ENCODE measurements around the gene PNMT.

PNMT gene

DNA sequence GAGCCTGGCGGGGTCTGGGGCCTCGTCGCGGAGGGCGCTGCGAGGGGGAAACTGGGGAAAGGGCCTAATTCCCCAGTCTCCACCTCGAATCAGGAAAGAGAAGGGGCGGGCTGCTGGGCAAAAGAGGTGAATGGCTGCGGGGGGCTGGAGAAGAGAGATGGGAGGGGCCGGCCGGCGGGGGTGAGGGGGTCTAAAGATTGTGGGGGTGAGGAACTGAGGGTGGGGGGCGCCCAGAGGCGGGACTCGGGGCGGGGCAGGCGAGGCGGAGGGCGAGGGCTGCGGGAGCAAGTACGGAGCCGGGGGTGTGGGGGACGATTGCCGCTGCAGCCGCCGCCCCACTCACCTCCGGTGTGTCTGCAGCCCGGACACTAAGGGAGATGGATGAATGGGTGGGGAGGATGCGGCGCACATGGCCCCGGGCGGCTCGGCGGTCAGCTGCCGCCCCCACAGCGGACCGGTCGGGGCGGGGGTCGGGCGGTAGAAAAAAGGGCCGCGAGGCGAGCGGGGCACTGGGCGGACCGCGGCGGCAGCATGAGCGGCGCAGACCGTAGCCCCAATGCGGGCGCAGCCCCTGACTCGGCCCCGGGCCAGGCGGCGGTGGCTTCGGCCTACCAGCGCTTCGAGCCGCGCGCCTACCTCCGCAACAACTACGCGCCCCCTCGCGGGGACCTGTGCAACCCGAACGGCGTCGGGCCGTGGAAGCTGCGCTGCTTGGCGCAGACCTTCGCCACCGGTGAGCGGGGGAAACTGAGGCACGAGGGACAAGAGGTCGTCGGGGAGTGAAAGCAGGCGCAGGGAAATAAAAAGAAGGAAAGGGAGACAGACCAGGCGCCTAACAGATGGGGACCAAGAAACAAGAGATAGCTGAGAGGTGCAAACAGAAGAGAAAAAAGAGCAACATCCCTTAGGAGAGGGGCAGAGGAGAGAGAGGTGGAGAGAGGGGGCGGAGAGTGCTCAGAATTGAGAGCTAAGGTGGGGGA lies at the start of gene PNMT:
Gene PNMT (plus strand): TSS at position 509 of the 980 bp plus-strand sequence. CDS start 23 bp downstream, at position 532.
- DNase-seq: peak; percentile 87

DNA sequence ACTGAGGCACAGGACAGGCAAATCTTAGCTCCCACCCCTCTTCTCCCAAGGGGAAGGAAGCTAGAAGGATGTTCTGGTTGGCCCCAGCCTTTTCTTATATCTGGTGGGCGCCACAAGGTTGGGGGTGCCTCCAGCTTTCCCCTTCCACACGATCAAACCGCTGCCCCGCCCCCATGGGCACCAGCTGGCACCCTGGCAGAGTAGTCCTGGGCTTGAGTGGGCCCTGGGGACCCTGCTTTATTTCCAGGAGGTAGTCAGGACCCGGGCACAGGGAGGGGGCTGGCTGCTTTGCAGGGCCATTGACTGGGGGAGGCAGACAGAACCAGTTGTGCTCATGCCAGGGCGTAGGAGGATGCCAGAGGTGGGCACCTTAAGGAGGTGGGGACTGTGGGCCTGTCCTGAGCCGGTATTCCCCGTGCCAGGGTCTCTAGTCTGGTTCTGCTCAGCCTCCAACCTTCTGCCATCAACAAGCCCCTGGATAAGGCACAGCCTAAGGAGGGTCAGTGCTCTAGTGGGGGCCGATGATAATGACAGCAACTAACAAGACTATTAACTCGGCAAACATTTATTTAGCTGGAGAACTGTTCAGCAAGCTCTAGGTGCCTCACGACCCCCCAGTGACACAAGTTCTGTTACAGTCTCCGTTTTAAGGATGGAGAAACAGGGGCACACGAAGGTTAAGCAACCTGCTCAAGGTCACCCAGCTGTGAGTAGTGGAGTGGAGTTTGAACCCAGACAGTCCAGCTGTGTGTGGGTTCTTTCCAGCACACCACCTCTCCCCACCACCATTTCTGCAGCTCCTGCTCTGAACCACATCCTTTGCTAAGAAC lies 49.1 kb upstream of the PNMT start:
- DNase-seq: no peak

- DNase-seq: no peak
Observed at GRCh38 chr17:39619786-39620101, 48.5 kb upstream of the PNMT start.

DNA sequence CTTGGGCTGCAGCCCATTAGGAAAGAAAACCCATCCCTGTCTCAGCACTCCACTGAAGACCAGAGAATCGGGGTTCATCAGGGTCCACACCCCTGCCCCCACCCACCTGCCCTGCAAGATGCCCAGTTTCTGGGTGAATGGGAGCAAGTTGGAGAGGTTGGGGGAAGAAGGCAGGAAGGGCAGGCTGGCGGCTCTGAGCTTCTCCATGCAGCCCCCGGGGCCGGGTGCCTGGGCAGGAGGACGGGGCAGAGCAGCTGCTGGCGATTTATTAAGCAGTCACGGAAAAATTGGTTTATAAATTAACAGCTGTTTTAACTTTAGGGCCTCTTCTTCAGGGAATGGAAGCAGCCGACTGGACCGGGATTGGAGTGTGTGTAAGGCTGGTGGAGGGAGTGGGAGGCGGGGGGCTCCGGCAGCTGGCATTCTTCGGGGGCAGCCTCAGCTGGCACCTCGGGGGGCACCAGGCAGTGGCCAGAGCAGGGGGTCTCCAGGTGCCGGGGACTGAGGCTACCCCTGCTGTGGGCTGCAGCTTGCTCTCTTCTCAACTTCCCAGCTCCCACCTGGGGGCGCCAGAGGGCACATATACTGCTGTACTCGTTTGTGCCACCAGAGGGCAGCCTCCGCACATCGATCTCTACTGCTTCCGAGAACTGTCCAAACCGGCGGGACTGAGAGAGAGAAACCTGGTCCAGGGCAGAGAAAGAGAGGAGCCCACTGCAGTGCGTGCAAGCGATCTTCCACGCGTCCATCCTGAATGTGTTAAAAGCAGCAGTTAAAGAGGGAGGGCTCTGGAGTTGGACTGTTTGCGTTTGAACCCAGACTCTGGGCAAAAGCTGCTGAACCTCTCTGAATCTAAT lies 46.5 kb upstream of the PNMT start:
- peak; percentile 96 for DNase-seq

GRCh38 chr17:39622380-39623006 lies 45.8 kb upstream of the PNMT start:
- DNase-seq: peak; percentile 83

DNA sequence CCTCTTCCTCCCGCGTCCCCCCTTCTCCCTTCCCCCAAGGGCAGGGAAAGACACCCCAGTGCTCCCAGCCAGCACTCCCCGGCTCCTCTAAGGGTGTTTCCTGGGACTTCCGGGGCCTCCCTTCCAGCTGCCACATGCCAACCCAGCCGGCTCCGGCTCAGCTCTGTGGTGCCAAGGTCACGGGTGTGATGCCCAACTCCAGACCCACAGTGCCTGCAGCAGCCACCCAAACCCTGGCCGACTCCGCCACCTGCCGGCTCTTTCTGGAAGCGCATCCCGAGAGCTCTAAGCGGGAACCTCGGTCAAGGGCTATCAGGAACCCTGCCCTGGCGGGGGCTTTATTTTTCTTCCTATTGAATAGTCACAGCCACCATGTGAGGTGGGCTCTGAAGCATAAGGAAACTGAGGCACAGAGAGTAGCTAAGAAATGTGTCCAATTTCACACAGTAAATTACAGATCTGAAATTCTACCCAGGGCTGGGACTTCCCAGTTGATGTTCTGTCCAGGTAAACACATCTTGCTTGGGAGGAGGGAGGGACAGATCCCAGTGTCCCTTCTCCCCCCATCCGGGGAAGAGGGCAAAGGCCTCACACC lies 44.8 kb upstream of the PNMT start:
- DNase-seq: peak; percentile 95

DNA sequence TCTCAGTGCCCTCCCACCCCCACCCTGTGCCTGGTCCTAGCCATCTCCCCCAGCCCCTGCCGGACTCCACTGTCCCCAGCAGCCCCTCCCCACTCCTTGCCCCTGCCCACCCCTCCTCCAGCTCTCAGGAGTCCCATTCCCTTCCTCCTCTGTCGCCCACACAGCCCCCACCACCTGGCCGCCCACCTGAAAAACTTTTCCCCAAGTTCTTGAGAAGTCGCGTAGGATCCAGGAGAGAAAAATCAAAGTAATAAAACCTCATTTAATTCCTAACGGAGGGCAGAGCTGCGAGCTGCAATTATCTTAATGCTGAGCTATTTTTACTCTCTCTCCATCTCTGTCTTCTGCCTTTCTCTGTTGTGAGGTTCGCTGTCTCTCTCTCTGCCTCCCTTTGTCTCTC lies 43.9 kb upstream of the PNMT start:
- no peak for DNase-seq

DNA sequence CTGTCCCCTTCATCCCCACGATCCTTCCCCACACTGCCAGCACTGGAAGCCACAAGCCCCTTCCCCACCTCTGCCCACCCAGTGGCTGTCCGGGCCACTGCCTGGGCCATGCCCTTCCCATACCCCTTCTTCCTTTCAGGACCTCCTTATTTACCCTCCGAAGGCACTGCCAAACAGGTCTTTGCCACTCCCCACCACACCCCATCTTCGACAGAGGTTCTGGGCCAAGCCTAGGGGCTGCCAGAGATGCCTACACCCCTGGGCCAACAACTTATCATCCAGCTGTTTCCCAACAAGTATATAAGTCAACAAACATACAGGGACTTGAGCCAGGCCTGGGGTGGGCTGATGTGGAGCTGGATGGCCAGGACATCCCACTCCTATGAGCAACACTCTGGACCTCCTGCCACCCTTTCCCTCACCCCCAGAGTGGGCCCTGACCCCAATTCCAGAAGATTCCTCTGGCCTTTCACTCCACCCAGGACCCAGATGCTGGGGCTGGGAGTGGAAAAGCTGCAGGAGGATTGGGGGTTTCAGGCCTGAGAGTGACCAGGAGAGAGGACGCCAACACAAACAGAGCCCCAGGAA lies 43.0 kb upstream of the PNMT start:
- no peak for DNase-seq

DNA sequence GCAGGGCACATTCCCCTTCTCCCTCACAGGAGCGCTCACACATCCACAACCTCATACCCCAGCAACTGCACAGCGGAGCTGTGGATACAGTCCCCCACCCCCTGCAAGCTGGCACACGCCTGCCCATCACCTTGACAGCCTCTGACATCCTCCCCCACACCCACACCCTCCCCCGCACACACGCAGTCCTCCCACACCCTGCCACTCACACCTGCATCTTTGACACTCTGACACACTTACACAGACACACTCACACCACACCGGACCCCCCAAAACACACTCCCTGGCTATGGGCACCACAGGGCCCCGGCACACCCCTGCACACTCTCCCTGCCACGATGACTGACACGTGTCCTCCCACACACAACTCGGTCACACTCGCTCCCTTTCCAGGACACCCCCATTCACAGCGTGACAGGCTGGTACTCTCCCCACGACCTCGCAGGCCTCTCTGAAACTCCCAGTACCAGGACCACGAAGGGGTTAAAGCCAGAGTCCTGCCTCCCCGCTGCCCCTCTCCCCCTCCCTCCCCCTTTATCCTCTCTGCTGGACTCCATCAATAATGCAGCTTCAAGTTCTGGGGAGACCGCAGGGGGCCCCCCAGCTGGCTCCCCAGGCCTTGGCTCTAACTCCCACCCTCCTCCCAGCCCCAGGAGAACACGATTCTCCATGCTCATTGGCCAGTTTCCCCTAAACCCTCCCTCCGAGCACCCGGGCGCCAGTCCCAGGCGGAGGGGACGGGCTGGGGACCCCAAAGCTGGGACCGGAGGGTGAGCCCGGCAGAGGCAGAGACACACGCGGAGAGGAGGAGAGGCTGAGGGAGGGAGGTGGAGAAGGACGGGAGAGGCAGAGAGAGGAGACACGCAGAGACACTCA lies 41.8 kb upstream of the PNMT start, which contains the start of gene PPP1R1B:
Gene PPP1R1B (plus strand): TSS at position 782 of the 876 bp plus-strand sequence. CDS start 441 bp downstream, outside the sequence.
- DNase-seq: no peak

DNA sequence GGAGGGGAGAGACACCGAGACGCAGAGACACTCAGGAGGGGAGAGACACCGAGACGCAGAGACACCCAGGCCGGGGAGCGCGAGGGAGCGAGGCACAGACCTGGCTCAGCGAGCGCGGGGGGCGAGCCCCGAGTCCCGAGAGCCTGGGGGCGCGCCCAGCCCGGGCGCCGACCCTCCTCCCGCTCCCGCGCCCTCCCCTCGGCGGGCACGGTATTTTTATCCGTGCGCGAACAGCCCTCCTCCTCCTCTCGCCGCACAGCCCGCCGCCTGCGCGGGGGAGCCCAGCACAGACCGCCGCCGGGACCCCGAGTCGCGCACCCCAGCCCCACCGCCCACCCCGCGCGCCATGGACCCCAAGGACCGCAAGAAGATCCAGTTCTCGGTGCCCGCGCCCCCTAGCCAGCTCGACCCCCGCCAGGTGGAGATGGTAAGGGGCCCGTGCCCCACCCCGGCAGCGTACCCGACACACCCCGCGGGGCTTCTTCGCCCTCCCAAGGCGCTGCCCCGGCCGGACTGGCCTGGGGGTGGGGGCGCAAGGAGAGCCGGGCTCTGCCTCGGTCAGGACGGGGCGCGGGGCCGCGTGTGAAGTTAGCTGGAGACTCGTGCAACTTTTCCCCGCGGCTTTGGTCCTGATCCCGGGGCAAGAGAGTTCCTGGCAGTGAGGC lies 41.1 kb upstream of the PNMT start:
- DNase-seq: no peak

- no peak for DNase-seq
Observed at GRCh38 chr17:39627712-39628516, 40.3 kb upstream of the PNMT start.

GRCh38 chr17:39628655-39629493 lies 39.4 kb upstream of the PNMT start:
- no peak for DNase-seq

DNA sequence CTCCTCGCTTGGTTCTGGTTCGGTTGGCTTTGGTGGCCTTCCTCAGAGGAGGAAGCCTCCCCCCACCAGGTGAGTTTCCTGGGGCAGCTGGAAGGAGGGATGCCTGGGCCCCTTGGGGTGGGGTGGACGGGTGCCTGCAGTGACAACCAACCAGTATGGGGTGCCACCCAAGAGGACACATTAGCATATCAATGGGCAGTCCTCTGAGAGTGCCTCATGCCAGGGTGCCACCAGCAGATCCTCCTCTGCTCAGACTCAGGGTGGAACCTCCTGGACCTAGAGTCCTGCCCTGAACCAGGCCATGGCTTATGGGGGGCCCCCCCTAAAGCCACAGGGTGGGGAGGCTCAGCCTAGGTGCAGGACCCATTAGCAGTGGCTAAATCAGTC lies 38.8 kb upstream of the PNMT start:
- no peak for DNase-seq

- no peak for DNase-seq
Observed at GRCh38 chr17:39629898-39630297, 38.4 kb upstream of the PNMT start.

- no peak for DNase-seq
Observed at GRCh38 chr17:39631403-39631802, 36.9 kb upstream of the PNMT start.

- DNase-seq: no peak
Observed at GRCh38 chr17:39632153-39632941, 35.9 kb upstream of the PNMT start.

DNA sequence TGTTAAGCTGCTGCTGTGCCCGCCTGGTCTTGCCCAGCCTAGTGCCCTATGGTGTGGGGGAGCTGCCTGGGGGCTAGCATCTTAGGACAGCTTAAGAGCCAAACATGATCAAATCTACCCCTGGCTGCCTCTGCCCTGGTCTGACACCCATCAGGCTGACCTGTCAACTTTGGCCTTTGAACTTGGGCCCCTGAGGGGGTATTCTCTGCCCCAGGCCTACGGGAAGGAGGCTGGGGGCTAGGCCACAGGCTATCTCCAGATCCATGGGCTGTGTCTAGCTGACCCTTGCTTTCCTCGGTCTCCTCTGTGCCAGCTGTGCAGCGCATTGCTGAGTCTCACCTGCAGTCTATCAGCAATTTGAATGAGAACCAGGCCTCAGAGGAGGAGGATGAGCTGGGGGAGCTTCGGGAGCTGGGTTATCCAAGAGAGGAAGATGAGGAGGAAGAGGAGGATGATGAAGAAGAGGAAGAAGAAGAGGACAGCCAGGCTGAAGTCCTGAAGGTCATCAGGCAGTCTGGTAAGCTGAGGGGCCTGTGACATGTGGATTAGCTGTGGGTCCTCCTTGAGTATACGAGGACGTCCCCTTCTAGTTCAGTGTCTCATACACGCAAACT lies 34.6 kb upstream of the PNMT start:
- no peak for DNase-seq
